CD4-positive, alpha-beta T cell treated with Interleukin-2 at 100 ng/mL for 4 hours (primary cell): ENCODE data around the gene DNAJB11.
"Not testable (repeated sequence)": the region's sequence is repeated elsewhere in the genome, so short reads cannot be mapped to it uniquely, and the experiment has no call there.

Experiments
- DNase-seq: peaks from one replicate; pipeline ENCODE4 v3.0.0-alpha.2; 2020; ENCODE audit warnings: low spot score

Gene DNAJB11

GRCh38 chr3:186570096-186570940 is at the start of gene DNAJB11:
TSS of gene DNAJB11 (plus strand) at chr3:186570720. CDS start at chr3:186570898, 178 bp downstream.
- DNase-seq, result peak; percentile 99

GRCh38 chr3:186520957-186521842 is 49.3 kb upstream of the DNAJB11 start:
- no peak for DNase-seq

GRCh38 chr3:186523022-186523421 is 47.5 kb upstream of the DNAJB11 start:
- DNase-seq, result no peak

GRCh38 chr3:186523434-186523833 is 47.1 kb upstream of the DNAJB11 start:
- no peak for DNase-seq

GRCh38 chr3:186524616-186525015 is 45.9 kb upstream of the DNAJB11 start:
- DNase-seq, result no peak

GRCh38 chr3:186525369-186526255 is 44.9 kb upstream of the DNAJB11 start:
- no peak for DNase-seq

- DNase-seq, result no peak
Measured at GRCh38 chr3:186526256-186526606, 44.3 kb upstream of the DNAJB11 start.

GRCh38 chr3:186529201-186529999 is 41.1 kb upstream of the DNAJB11 start:
- no peak for DNase-seq

- no peak for DNase-seq
Measured at GRCh38 chr3:186530415-186530814, 40.1 kb upstream of the DNAJB11 start.

- not testable (repeated sequence) for DNase-seq
Measured at GRCh38 chr3:186531694-186532093, 38.8 kb upstream of the DNAJB11 start.

GRCh38 chr3:186532598-186533072 is 37.9 kb upstream of the DNAJB11 start:
- no peak for DNase-seq

- peak; percentile 53 for DNase-seq
Measured at GRCh38 chr3:186534113-186534669, 36.3 kb upstream of the DNAJB11 start.

GRCh38 chr3:186536883-186537844 is 33.4 kb upstream of the DNAJB11 start:
- no peak for DNase-seq

- no peak for DNase-seq
Measured at GRCh38 chr3:186538779-186539178, 31.7 kb upstream of the DNAJB11 start.

GRCh38 chr3:186540221-186540834 is 30.2 kb upstream of the DNAJB11 start:
- peak; percentile 89 for DNase-seq

- DNase-seq, result no peak
Measured at GRCh38 chr3:186540835-186541226, 29.7 kb upstream of the DNAJB11 start.

- DNase-seq, result no peak
Measured at GRCh38 chr3:186544281-186544680, 26.2 kb upstream of the DNAJB11 start, which contains the start of gene CRYGS. TSS of gene CRYGS (minus strand) at chr3:186544380. CDS start at chr3:186544326, 54 bp downstream.

- no peak for DNase-seq
Measured at GRCh38 chr3:186549497-186549896, 21.0 kb upstream of the DNAJB11 start.

GRCh38 chr3:186551387-186551786 is 19.1 kb upstream of the DNAJB11 start:
- DNase-seq, result no peak
